H1 (cell line): ENCODE measurements around the gene TDRKH. TPM values are rescaled to one million over a fixed set of nuclear protein-coding genes. Genes with fewer than 3 reads are reported as not detected.
"Not testable (repeated sequence)": the region's sequence is repeated elsewhere in the genome, so short reads cannot be mapped to it uniquely, and the experiment has no call there.

Source experiments
- CTCF ChIA-PET: fragments of 300-600 bp; sonication (Branson Sonifier 250); formaldehyde crosslinking; loops from one replicate; lab custom pipeline; 2021; ENCODE audit not compliant: partially characterized antibody; lab: Charles Lee
- POLR2A ChIA-PET: fragments of 300-600 bp; sonication (Branson Sonifier 250); formaldehyde crosslinking; loops from one replicate; lab custom pipeline; 2021; ENCODE audit warnings: inconsistent platforms; ENCODE audit not compliant: partially characterized antibody; lab: Charles Lee
- DNase-seq, 2 experiments: peaks; one replicate each; pipeline versions ENCODE4 v3.0.0 to v3.0.0-alpha.2; 2010 to 2022; ENCODE audit warnings: low spot score in 2 of 2, low read depth in 1 of 2, mixed read lengths in 1 of 2
- FAIRE-seq: peaks from 2 replicates; lab custom pipeline; 2011; peaks lifted over from hg19 to GRCh38; lab: Jason Lieb, UNC
- H2AFZ ChIP-seq: 2 replicates; pipeline ENCODE4 v1.8.1; 2012; ENCODE audit warnings: low read length, inconsistent platforms
- H2AK5ac ChIP-seq: 2 replicates; pipeline ENCODE4 v1.6.1; 2013; ENCODE audit warnings: low read depth, low read length
- H2BK120ac ChIP-seq: replicated peaks from 2 replicates; pipeline ENCODE3; 2013; ENCODE audit warnings: low read depth, low read length, inconsistent platforms
- H2BK12ac ChIP-seq: 2 replicates; pipeline ENCODE4 v1.6.1; 2013; ENCODE audit warnings: low read depth, low read length
- H2BK15ac ChIP-seq: 2 replicates; pipeline ENCODE4 v1.6.1; 2013; ENCODE audit warnings: low read length
- H2BK20ac ChIP-seq: 2 replicates; pipeline ENCODE4 v1.6.1; 2013; ENCODE audit warnings: low read length
- H2BK5ac ChIP-seq: 2 replicates; pipeline ENCODE4 v1.6.1; 2013; ENCODE audit warnings: low read depth, low read length
- H3K14ac ChIP-seq: 2 replicates; pipeline ENCODE4 v1.6.1; 2013; ENCODE audit warnings: inconsistent platforms; ENCODE audit not compliant: insufficient read length
- H3K18ac ChIP-seq: 2 replicates; pipeline ENCODE4 v1.6.1; 2013; ENCODE audit warnings: low read length; ENCODE audit errors: extremely low read depth
- H3K23ac ChIP-seq: 2 replicates; pipeline ENCODE4 v1.6.1; 2013; ENCODE audit warnings: inconsistent platforms; ENCODE audit not compliant: insufficient read length
- H3K23me2 ChIP-seq: 2 replicates; pipeline ENCODE4 v1.6.1; 2013; ENCODE audit warnings: low read depth, low read length
- H3K27ac ChIP-seq: 2 replicates; pipeline ENCODE4 v1.6.1; 2011; ENCODE audit warnings: low read depth, low read length, inconsistent platforms
- H3K27me3 ChIP-seq, 4 experiments: replicated peaks in 1 of 4; 1 replicate in 1 of 4; 2 replicates in 3 of 4; pipeline versions ENCODE4 v1.6.1 to v1.8.1; 2011 to 2013; ENCODE audit warnings: low read length in 3 of 4, mild to moderate bottlenecking in 3 of 4, inconsistent platforms in 2 of 4, mixed read lengths in 2 of 4, moderate library complexity in 1 of 4; ENCODE audit not compliant: control insufficient read depth in 3 of 4, insufficient read depth in 3 of 4; ENCODE audit errors: extremely low read depth in 1 of 4
- H3K36me3 ChIP-seq, 4 experiments: 2 replicates each; pipeline versions ENCODE4 v1.6.1 to v1.8.1; 2011 to 2013; ENCODE audit warnings: mild to moderate bottlenecking in 4 of 4, low read length in 3 of 4, moderate library complexity in 2 of 4, control low read depth in 1 of 4, inconsistent platforms in 1 of 4; ENCODE audit not compliant: insufficient read depth in 4 of 4, control insufficient read depth in 2 of 4
- H3K4ac ChIP-seq: replicated peaks from 2 replicates; pipeline ENCODE3; 2013; ENCODE audit warnings: low read length, low read depth, mixed read lengths, inconsistent platforms; ENCODE audit not compliant: insufficient read length
- H3K4me1 ChIP-seq, 4 experiments: replicated peaks in 1 of 4; 1 replicate in 1 of 4; 2 replicates in 3 of 4; pipeline versions ENCODE4 v1.6.1 to v1.8.1; 2011 to 2013; ENCODE audit warnings: low read length in 3 of 4, inconsistent platforms in 2 of 4, mixed read lengths in 1 of 4; ENCODE audit not compliant: insufficient read depth in 4 of 4, control insufficient read depth in 3 of 4
- H3K4me2 ChIP-seq, 2 experiments: 2 replicates each; pipeline versions ENCODE4 v1.6.1 to v1.8.1; 2011 to 2013; ENCODE audit warnings: low read depth in 2 of 2, low read length in 2 of 2, control low read depth in 1 of 2, inconsistent platforms in 1 of 2, mild to moderate bottlenecking in 1 of 2; ENCODE audit not compliant: insufficient read depth in 1 of 2
- H3K4me3 ChIP-seq, 4 experiments: fragments of 200-600, 300-600 bp in 1 of 4; sonication (generic), shearing (Covaris generic), sonication (Bioruptor Twin) in 1 of 4; 2 replicates each; pipeline versions ENCODE4 v1.5.1 to v1.8.1; 2011 to 2016; ENCODE audit warnings: low read length in 4 of 4, low read depth in 3 of 4, control low read depth in 2 of 4, inconsistent platforms in 2 of 4, mild to moderate bottlenecking in 2 of 4, mixed read lengths in 1 of 4, moderate library complexity in 1 of 4; ENCODE audit not compliant: insufficient read depth in 2 of 4; ENCODE audit errors: extremely low read depth in 1 of 4
- H3K56ac ChIP-seq: replicated peaks from 2 replicates; pipeline ENCODE3; 2013; ENCODE audit warnings: low read depth, mild to moderate bottlenecking, mixed read lengths, low read length, inconsistent platforms; ENCODE audit not compliant: insufficient read length
- H3K79me1 ChIP-seq: 2 replicates; pipeline ENCODE4 v1.6.1; 2013; ENCODE audit warnings: low read depth, low read length, control low read depth
- H3K79me2 ChIP-seq, 2 experiments: 2 replicates each; pipeline versions ENCODE4 v1.6.1 to v1.8.1; 2012 to 2013; ENCODE audit warnings: low read length in 2 of 2, mild to moderate bottlenecking in 2 of 2, inconsistent platforms in 1 of 2; ENCODE audit not compliant: insufficient read depth in 2 of 2, control insufficient read depth in 1 of 2
- H3K9ac ChIP-seq, 4 experiments: replicated peaks in 1 of 4; 1 replicate in 1 of 4; 2 replicates in 3 of 4; pipeline versions ENCODE4 v1.6.1 to v1.8.1; 2011 to 2013; ENCODE audit warnings: low read depth in 3 of 4, low read length in 3 of 4, control low read depth in 2 of 4, mild to moderate bottlenecking in 2 of 4, moderate library complexity in 2 of 4, inconsistent platforms in 1 of 4; ENCODE audit errors: extremely low read depth in 1 of 4
- H3K9me3 ChIP-seq, 2 experiments: 2 replicates each; pipeline versions ENCODE4 v1.6.1 to v1.8.1; 2012 to 2013; ENCODE audit warnings: mild to moderate bottlenecking in 2 of 2, moderate library complexity in 2 of 2, control low read depth in 1 of 2, inconsistent platforms in 1 of 2, low read depth in 1 of 2, low read length in 1 of 2, mixed read lengths in 1 of 2; ENCODE audit not compliant: insufficient read depth in 2 of 2
- H4K20me1 ChIP-seq, 2 experiments: replicated peaks in 1 of 2; 2 replicates each; pipeline versions ENCODE3 to v1.8.1; 2011 to 2013; ENCODE audit warnings: inconsistent platforms in 2 of 2, low read length in 2 of 2, mild to moderate bottlenecking in 1 of 2; ENCODE audit not compliant: insufficient read depth in 2 of 2, control insufficient read depth in 1 of 2
- H4K5ac ChIP-seq: 2 replicates; pipeline ENCODE4 v1.6.1; 2013; ENCODE audit warnings: low read length, low read depth, mixed read lengths, inconsistent platforms; ENCODE audit not compliant: insufficient read length
- H4K8ac ChIP-seq: 2 replicates; pipeline ENCODE4 v1.8.0; 2013; ENCODE audit warnings: mild to moderate bottlenecking, moderate library complexity, low read length, inconsistent platforms; ENCODE audit not compliant: insufficient read depth; ENCODE audit errors: extremely low read depth
- H4K91ac ChIP-seq: replicated peaks from 2 replicates; pipeline ENCODE3; 2013; ENCODE audit warnings: low read length, mixed read lengths, inconsistent platforms; ENCODE audit not compliant: insufficient read length
- RAD21 ChIP-seq, 2 experiments: IDR thresholded peaks in 1 of 2; conservative IDR thresholded peaks in 1 of 2; 2 replicates each; pipeline ENCODE4 v1.6.1; 2011; ENCODE audit warnings: low read depth in 2 of 2, low read length in 2 of 2, improper control_type of control experiment in 1 of 2, inconsistent platforms in 1 of 2, mild to moderate bottlenecking in 1 of 2, moderate library complexity in 1 of 2
- WGBS, 2 experiments: shearing (Covaris generic) in 1 of 2; methylation state at CpG; one replicate each; pipeline versions ENCODE4 v1.1.6 to v1.1.7; 2013 to 2015; ENCODE audit warnings: low lambda C conversion rate in 2 of 2, mixed read lengths in 2 of 2, inconsistent platforms in 1 of 2, low coverage in 1 of 2, missing lambda C conversion rate in 1 of 2; ENCODE audit not compliant: insufficient replicate concordance in 2 of 2, insufficient coverage in 1 of 2, insufficient read length in 1 of 2; ENCODE audit errors: extremely low coverage in 1 of 2, missing lambda C conversion rate in 1 of 2; 5-methylcytosine and 5-hydroxymethylcytosine counted together
- polyA plus RNA-seq, 7 experiments: library from polyadenylated mRNA; depleted of rRNA in 3 of 7; stranded (reverse) in 5 of 7; unstranded in 2 of 7; fragments of >200 nt in 5 of 7; fragments of 200-250 nt in 2 of 7; gene quantifications; 1 replicate in 5 of 7; 2 replicates in 1 of 7; 4 replicates in 1 of 7; pipeline versions ENCODE4 v1.2.1 to v1.2.3, GENCODE V29; 2011 to 2013; ENCODE audit warnings: missing spikeins in 2 of 7, mixed read lengths in 2 of 7
- total RNA-seq: library from RNA; stranded (reverse); fragmentation: NEBNext Ultra II Directional; extraction: Animal tissue kit (Norgen Biotek cat#: 25700); gene quantifications from 2 replicates; pipeline ENCODE4 v1.2.1, GENCODE V29; 2021

TDRKH gene
- total and polyA plus RNA-seq, 2 of the 8 experiments (the other 6 are each of a cell fraction or from before 2014, with no cell fraction given), result 9.9 to 26.1 TPM

GRCh38 chr1:151733995-151734394, 56.3 kb downstream of the TDRKH start:
- not testable (repeated sequence) for FAIRE-seq, H3K18ac ChIP-seq, H3K56ac ChIP-seq, H3K23me2 ChIP-seq, H2AK5ac ChIP-seq, H3K4me1 ChIP-seq, H4K20me1 ChIP-seq, H3K79me2 ChIP-seq, H3K4me2 ChIP-seq, H3K36me3 ChIP-seq, H3K9ac ChIP-seq, H4K91ac ChIP-seq, H2BK15ac ChIP-seq, H2BK12ac ChIP-seq, H2BK20ac ChIP-seq, H4K8ac ChIP-seq, H2AFZ ChIP-seq, DNase-seq, H3K23ac ChIP-seq, H3K79me1 ChIP-seq, H4K5ac ChIP-seq, H2BK5ac ChIP-seq, H3K27ac ChIP-seq, H3K4me3 ChIP-seq, H3K27me3 ChIP-seq, H3K4ac ChIP-seq, H2BK120ac ChIP-seq, H3K14ac ChIP-seq
- TF ChIP-seq RAD21 (IDR thresholded peaks at IDR 0.05 in 1 of 2, conservative IDR thresholded peaks at IDR 0.05 in 1 of 2; ENCODE audit: low read depth in 2 of 2, low read length in 2 of 2), result 0 out of 4 replicates have a peak, but pooled peaks of 1 of the 2 experiments have one; percentile 1
- ChIA-PET POLR2A (interaction anchor here (1.4 to 1.5 kb wide), 2 partner anchors 13 to 83 kb away, joined by 3 to 4 read pairs; partner anchors contain the start of gene RIIAD1), CTCF (interaction anchor here (0.6 to 4.5 kb wide), 23 partner anchors 7 to 205 kb away, joined by 3 to 90 read pairs (median 5); partner anchors contain the start of gene CELF3)
- 90% methylated on average over 9 of the region's 9 CpGs; no CpG with 5 or more reads in 1 of the 2 experiments for WGBS, 2 experiments
- H3K9me3 ChIP-seq, result peaks cover 16 to 18% of the 10 kb centered on the region in 2 experiments
